ENCODE results near the gene CDKL4.
"Not testable (repeated sequence)": the region's sequence is repeated elsewhere in the genome, so short reads cannot be mapped to it uniquely, and the experiment has no call there.

- not testable (repeated sequence) for TF ChIP-seq CTCF, POLR2A (IDR thresholded peaks at IDR 0.05)
Observed at GRCh38 chr2:39244963-39245625, 1.3 kb upstream of the CDKL4 start.
